GM13977 (cell line): ENCODE measurements around the gene APOC3.

Experiments used
- DNase-seq: peaks from one replicate; pipeline ENCODE4 v3.0.0; 2012; ENCODE audit warnings: low spot score
- in situ Hi-C: fragments of 300-500 bp; cut with MboI; formaldehyde crosslinking; loops from one replicate; pipeline ENCODE4 v1.12.0; 2022; ENCODE audit warnings: low sequenced_read_pairs, low pct_unique_long_range_greater_than_20kb, mixed read lengths, inconsistent platforms; ENCODE audit not compliant: unreplicated experiment
- TF ChIP-seq, protein P1 (sequence below): IDR thresholded peaks from 2 replicates; pipeline ENCODE4 v1.5.1; 2012; ENCODE audit warnings: mild to moderate bottlenecking, control low read depth; ENCODE audit not compliant: insufficient read depth; ENCODE audit errors: extremely low read depth, missing control alignments

The APOC3 gene

DNA sequence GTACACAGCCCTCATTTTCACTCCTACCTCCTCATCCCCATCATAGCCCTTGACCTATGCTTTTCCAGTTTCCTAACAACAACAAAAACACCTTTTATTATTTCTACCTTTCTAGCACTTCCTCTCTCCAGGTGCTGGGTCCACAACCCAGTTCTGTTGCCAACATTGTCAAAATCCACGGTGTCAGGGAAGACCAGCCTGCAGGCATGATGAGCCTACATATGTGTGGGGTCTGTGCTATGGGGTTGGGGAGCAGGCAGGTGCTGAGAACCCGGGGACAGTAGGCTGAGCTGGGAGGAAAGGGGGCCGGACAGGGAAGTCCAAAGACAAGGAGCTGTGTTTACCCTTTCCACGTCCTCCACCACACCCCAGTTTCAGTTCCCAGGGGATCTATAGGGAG lies 41.2 kb upstream of the APOC3 start:
- DNase-seq: no peak
- TF ChIP-seq, protein P1, sequence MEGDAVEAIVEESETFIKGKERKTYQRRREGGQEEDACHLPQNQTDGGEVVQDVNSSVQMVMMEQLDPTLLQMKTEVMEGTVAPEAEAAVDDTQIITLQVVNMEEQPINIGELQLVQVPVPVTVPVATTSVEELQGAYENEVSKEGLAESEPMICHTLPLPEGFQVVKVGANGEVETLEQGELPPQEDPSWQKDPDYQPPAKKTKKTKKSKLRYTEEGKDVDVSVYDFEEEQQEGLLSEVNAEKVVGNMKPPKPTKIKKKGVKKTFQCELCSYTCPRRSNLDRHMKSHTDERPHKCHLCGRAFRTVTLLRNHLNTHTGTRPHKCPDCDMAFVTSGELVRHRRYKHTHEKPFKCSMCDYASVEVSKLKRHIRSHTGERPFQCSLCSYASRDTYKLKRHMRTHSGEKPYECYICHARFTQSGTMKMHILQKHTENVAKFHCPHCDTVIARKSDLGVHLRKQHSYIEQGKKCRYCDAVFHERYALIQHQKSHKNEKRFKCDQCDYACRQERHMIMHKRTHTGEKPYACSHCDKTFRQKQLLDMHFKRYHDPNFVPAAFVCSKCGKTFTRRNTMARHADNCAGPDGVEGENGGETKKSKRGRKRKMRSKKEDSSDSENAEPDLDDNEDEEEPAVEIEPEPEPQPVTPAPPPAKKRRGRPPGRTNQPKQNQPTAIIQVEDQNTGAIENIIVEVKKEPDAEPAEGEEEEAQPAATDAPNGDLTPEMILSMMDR: no peak
- in situ Hi-C loops: loop anchor here (25.0 kb wide), 1 partner anchor 324 kb away; no protein-coding TSS in a partner anchor

DNA sequence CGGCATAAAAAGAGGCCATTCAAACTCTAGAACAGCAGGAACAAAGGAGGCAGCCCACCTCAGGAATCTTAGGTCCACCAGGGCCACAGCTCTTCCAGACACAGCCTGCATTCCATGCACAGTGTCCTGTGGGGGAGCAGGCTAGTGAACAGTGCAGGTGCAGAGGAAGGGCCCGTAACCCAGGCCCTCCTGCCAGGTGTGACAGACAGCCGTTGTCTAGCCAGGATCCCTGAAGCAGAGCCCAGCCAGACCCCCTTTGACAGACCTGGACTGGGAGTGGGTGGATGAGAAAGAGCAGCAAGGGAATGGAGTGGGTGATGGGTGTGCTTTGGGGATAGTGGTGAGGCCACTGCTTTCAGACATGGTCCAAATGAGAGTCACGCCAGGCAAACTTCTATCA lies 40.7 kb upstream of the APOC3 start:
- in situ Hi-C loops: loop anchor here (25.0 kb wide), 1 partner anchor 323 kb away; no protein-coding TSS in a partner anchor
- DNase-seq: no peak
- TF ChIP-seq, protein P1: no peak

DNA sequence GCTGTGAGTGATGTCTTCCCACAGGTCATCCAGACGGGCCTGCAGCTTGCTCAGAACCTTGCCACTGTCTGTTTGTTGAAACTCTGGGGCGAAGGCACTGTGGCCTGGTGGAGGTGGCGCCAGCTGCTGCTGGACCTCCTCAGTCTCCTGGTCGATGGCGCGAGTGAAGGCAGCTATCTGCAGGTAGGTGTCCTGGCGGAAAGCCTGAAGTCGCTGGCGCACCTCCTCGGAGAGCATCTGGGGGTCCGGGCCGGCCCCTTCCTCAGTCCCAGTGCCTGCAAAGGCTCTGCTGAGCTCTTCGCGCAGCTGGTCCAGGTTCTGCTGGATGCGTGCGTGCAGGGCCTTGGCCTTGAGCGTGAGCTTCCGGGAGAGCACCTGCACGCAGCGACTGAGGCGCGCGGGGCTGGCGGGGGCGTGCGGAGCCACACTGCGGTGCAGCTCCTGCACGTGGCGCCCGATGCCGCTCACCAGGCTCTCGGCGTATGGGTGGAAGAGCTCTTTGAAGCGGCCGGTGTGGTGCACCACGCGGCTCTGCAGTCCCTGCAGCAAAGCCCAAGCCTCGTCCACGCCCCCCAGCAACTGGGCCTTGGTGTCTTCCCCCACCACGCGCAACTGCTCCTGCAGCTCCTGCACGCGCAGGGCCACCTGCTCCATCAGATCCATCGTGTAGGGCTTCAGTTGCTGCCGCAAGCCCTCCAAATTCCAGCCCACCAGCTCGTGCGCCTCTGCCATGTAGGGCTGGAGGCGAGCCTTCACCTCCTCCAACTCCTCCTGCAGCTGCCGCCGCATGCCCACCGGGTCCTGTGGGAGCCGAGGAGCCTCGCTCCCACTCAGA lies 39.3 kb upstream of the APOC3 start:
- DNase-seq: no peak
- TF ChIP-seq, protein P1: no peak
- in situ Hi-C loops: loop anchor here (25.0 kb wide), 1 partner anchor 322 kb away; no protein-coding TSS in a partner anchor

DNA sequence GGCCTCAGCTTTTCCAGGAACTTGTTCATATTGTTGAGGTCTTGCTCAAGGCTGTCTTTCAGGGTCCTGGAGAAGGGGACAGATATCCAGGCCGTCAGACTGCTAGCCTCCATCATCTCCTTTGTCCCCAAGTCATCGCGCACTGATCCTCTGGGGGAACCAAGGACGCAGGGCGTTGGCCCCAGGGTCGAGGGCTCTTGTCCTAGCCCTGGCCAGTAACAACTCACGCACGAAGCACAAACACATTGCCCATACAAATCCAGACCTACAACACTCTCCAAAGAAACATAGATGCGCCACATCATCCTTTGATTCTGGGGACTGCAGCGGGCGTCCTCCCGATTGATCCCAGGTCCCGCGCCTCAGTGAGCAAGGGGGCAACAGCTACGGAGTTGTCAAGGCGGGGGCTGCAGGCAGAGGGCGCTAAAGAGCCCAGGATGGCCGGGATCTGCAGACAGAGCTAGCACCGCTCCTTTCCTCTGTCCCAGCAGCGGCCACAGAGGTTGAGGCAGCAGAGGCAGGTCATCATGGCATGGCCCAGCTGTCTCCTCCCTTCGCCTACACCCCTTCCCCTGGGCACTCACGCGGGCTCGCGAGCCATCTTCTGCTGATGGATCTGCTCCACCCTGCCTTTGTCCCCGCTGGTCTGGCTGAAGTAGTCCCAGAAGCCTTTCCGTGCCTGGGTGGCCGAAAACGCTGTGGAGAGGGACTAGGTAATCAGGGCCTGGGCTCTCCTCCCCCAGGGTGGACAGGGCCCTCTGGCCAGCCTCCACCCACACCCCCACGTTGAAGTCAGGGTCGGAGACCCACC lies 38.5 kb upstream of the APOC3 start:
- TF ChIP-seq, protein P1: peak; percentile 92
- in situ Hi-C loops: loop anchor here (25.0 kb wide), 1 partner anchor 321 kb away; no protein-coding TSS in a partner anchor
- DNase-seq: peak; percentile 89

DNA sequence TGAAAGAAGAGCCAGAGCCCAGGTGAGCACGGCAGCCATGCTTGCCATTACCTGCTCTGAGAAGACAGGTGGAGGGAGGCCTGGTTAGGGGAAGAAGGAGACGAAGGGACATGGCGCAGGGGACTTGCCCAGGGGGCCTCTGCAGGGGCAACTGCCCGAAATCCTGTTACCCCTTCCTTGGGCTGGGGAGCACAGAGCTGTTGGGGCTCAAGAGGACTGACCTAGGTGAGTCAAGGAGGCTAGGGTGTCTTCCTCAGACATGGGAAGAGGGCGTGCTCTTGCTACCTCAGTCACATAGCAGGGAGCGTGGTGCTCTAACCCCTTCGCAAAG lies 37.9 kb upstream of the APOC3 start, which contains the start of gene APOA5:
Gene APOA5 (minus strand): TSS at position 67 of the 331 bp plus-strand sequence. CDS start 19 bp downstream, at position 48.
- DNase-seq: no peak
- in situ Hi-C loops: loop anchor here (25.0 kb wide), 1 partner anchor 321 kb away; no protein-coding TSS in a partner anchor
- TF ChIP-seq, protein P1: no peak

DNA sequence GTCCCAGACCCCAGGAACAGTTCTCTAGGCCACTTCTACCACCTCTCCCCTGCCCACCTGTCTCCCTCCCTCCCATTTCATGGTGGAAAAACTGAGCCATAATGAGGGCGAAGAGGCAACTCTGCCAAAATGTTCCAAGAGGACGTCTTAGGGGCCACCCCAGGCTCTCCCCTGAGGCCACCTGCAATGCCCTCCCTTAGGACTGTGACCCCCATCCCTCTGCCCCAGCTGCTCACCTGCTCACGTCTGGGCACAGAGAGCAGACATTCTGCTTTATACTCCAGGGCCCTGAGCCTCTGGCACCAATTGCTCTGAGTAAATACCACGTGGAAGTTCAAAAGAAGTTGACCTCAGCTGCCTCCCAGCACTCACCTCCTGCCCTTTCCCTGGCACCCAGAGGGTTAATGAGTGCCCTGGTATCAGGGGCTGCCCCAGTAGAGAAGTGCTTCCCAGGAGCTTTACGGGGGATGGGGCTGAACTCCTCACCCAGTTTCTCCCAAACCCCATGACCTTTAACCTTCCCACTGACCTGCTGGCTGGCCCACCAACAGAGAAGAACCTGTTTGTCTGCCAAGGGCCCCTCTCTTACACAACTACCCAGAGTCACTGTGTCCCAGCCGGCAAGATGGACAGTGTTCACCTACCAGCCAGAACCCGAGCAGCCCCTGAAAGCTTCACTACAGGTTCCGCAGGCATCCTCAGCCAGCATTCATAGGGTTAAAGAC lies 37.4 kb upstream of the APOC3 start:
- no peak for DNase-seq
- in situ Hi-C loops: loop anchor here (25.0 kb wide), 1 partner anchor 320 kb away; no protein-coding TSS in a partner anchor
- TF ChIP-seq, protein P1: no peak
